Measurements from ENCODE around the gene EPHB1.

EPHB1 gene

GRCh38 chr3:135081856-135082434 lies 286.9 kb downstream of the EPHB1 start:
- H2BK5ac ChIP-seq (ENCODE audit: low read length), result no peak overlapping the region
- WGBS (ENCODE audit: extremely low coverage, insufficient coverage, low lambda C conversion rate), result no CpG with 5 or more reads among the region's 5 CpGs
- DNase-seq, result no peak

GRCh38 chr3:135082706-135083105 lies 287.6 kb downstream of the EPHB1 start:
- Histone ChIP-seq H2AK5ac (ENCODE audit: low read length) (no peak overlapping the region), H2BK15ac (replicated peaks; ENCODE audit: low read depth) (no peak overlapping the region), H3K9ac (ENCODE audit: low read length) (no peak overlapping the region), H3K36me3 (ENCODE audit: control insufficient read depth, insufficient read depth, low read length) (no peaks in the 10 kb centered on the region), H4K5ac (ENCODE audit: low read length) (no peak overlapping the region), H3K79me1 (ENCODE audit: low read length) (no peaks in the 10 kb centered on the region), H2BK5ac (ENCODE audit: low read length) (no peak overlapping the region), H3K4me1 (ENCODE audit: control insufficient read depth, low read depth, low read length) (no peaks in the 10 kb centered on the region), H3K4me3 (ENCODE audit: low read length) (no peak overlapping the region), H3K79me2 (ENCODE audit: control insufficient read depth, insufficient read depth, low read length) (no peaks in the 10 kb centered on the region), H3K4me2 (ENCODE audit: low read length) (no peak overlapping the region), H3K27ac (ENCODE audit: low read depth, low read length) (no peak overlapping the region), H2BK120ac (ENCODE audit: low read depth, low read length) (no peak overlapping the region), H3K23ac (ENCODE audit: low read length) (no peak overlapping the region), H3K18ac (ENCODE audit: low read length) (no peak overlapping the region), H3K56ac (ENCODE audit: low read length) (no peak overlapping the region), H3K27me3 (ENCODE audit: insufficient read depth, low read length, poor library complexity) (no peaks in the 10 kb centered on the region), H4K8ac (ENCODE audit: low read depth, low read length) (no peak overlapping the region), H3K4ac (ENCODE audit: low read depth, low read length) (no peak overlapping the region)
- WGBS (ENCODE audit: extremely low coverage, insufficient coverage, low lambda C conversion rate), result no CpG with 5 or more reads among the region's 7 CpGs
- DNase-seq, result no peak

More at GRCh38 chr3:135081856-135082434, 286.9 kb downstream of the EPHB1 start:
- no peak overlapping the region for H3K4me3 ChIP-seq (ENCODE audit: low read length)
- no peak overlapping the region for H4K8ac ChIP-seq (ENCODE audit: low read depth, low read length)
- H2AK5ac ChIP-seq (ENCODE audit: low read length), result no peak overlapping the region
- no peaks in the 10 kb centered on the region for H3K4me1 ChIP-seq (ENCODE audit: control insufficient read depth, low read depth, low read length)
- H2BK120ac ChIP-seq (ENCODE audit: low read depth, low read length), result no peak overlapping the region
- no peaks in the 10 kb centered on the region for H3K27me3 ChIP-seq (ENCODE audit: insufficient read depth, low read length, poor library complexity)
- no peak overlapping the region for H3K18ac ChIP-seq (ENCODE audit: low read length)
- H3K79me1 ChIP-seq (ENCODE audit: low read length), result no peaks in the 10 kb centered on the region
- no peak overlapping the region for H3K4me2 ChIP-seq (ENCODE audit: low read length)
- no peak overlapping the region for H3K9ac ChIP-seq (ENCODE audit: low read length)
- H2BK15ac ChIP-seq (replicated peaks; ENCODE audit: low read depth), result no peak overlapping the region
- H3K79me2 ChIP-seq (ENCODE audit: control insufficient read depth, insufficient read depth, low read length), result no peaks in the 10 kb centered on the region
- no peak overlapping the region for H3K56ac ChIP-seq (ENCODE audit: low read length)
- no peak overlapping the region for H3K27ac ChIP-seq (ENCODE audit: low read depth, low read length)
- no peak overlapping the region for H4K5ac ChIP-seq (ENCODE audit: low read length)
- no peak overlapping the region for H3K4ac ChIP-seq (ENCODE audit: low read depth, low read length)
- no peak overlapping the region for H3K23ac ChIP-seq (ENCODE audit: low read length)
- H3K36me3 ChIP-seq (ENCODE audit: control insufficient read depth, insufficient read depth, low read length), result no peaks in the 10 kb centered on the region

DNA sequence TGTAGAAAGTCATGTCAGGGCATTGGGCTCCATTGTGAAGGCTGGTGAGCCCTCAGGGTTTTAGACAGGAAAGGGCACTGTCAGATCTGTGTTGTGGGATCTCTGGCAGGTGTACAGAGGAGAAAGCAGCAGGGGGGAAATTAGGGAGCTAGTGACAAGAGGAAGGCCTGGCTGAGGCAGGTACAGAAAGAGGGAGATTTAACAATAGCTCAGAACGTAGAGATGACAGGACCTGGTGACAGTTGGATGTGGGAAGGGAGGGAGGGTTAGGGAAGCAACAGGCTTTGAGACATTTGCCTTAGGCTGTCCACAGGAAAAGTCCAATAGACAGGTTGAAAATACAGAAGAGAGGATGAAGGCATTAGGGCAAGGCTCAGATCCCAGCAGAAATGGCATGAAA lies 288.1 kb downstream of the EPHB1 start:
- no peaks in the 10 kb centered on the region for H3K79me2 ChIP-seq (ENCODE audit: control insufficient read depth, insufficient read depth, low read length)

GRCh38 chr3:135083756-135084155 lies 288.7 kb downstream of the EPHB1 start:
- Histone ChIP-seq H3K79me1 (ENCODE audit: low read length) (no peaks in the 10 kb centered on the region), H4K8ac (ENCODE audit: low read depth, low read length) (no peak overlapping the region), H2AK5ac (ENCODE audit: low read length) (no peak overlapping the region), H3K4me1 (ENCODE audit: control insufficient read depth, low read depth, low read length) (no peaks in the 10 kb centered on the region), H3K4me3 (ENCODE audit: low read length) (no peak overlapping the region), H3K36me3 (ENCODE audit: control insufficient read depth, insufficient read depth, low read length) (no peaks in the 10 kb centered on the region), H3K23ac (ENCODE audit: low read length) (no peak overlapping the region), H3K79me2 (ENCODE audit: control insufficient read depth, insufficient read depth, low read length) (no peaks in the 10 kb centered on the region), H3K18ac (ENCODE audit: low read length) (no peak overlapping the region), H2BK5ac (ENCODE audit: low read length) (no peak overlapping the region), H3K4ac (ENCODE audit: low read depth, low read length) (no peak overlapping the region), H3K9ac (ENCODE audit: low read length) (no peak overlapping the region), H3K27me3 (ENCODE audit: insufficient read depth, low read length, poor library complexity) (no peaks in the 10 kb centered on the region), H4K5ac (ENCODE audit: low read length) (no peak overlapping the region), H2BK15ac (replicated peaks; ENCODE audit: low read depth) (no peak overlapping the region), H2BK120ac (ENCODE audit: low read depth, low read length) (no peak overlapping the region), H3K56ac (ENCODE audit: low read length) (no peak overlapping the region), H3K27ac (ENCODE audit: low read depth, low read length) (no peak overlapping the region), H3K4me2 (ENCODE audit: low read length) (no peak overlapping the region)
- no peak for DNase-seq
- WGBS (ENCODE audit: extremely low coverage, insufficient coverage, low lambda C conversion rate), result no CpG with 5 or more reads among the region's 1 CpG

More for the DNA sequence above, 288.1 kb downstream of the EPHB1 start:
- no CpG with 5 or more reads among the region's 1 CpG for WGBS (ENCODE audit: extremely low coverage, insufficient coverage, low lambda C conversion rate)
- H3K4me2 ChIP-seq (ENCODE audit: low read length), result no peak overlapping the region
- no peaks in the 10 kb centered on the region for H3K36me3 ChIP-seq (ENCODE audit: control insufficient read depth, insufficient read depth, low read length)
- H2AK5ac ChIP-seq (ENCODE audit: low read length), result no peak overlapping the region
- H3K9ac ChIP-seq (ENCODE audit: low read length), result no peak overlapping the region
- no peak overlapping the region for H3K56ac ChIP-seq (ENCODE audit: low read length)
- no peaks in the 10 kb centered on the region for H3K79me1 ChIP-seq (ENCODE audit: low read length)
- no peak overlapping the region for H4K5ac ChIP-seq (ENCODE audit: low read length)
- no peak overlapping the region for H3K27ac ChIP-seq (ENCODE audit: low read depth, low read length)
- H3K4me3 ChIP-seq (ENCODE audit: low read length), result no peak overlapping the region
- no peak overlapping the region for H3K18ac ChIP-seq (ENCODE audit: low read length)
- H3K23ac ChIP-seq (ENCODE audit: low read length), result no peak overlapping the region
- H3K4me1 ChIP-seq (ENCODE audit: control insufficient read depth, low read depth, low read length), result no peaks in the 10 kb centered on the region
- no peak overlapping the region for H3K4ac ChIP-seq (ENCODE audit: low read depth, low read length)
- no peak overlapping the region for H2BK15ac ChIP-seq (replicated peaks; ENCODE audit: low read depth)
- H4K8ac ChIP-seq (ENCODE audit: low read depth, low read length), result no peak overlapping the region
- no peaks in the 10 kb centered on the region for H3K27me3 ChIP-seq (ENCODE audit: insufficient read depth, low read length, poor library complexity)
- H2BK5ac ChIP-seq (ENCODE audit: low read length), result no peak overlapping the region
- H2BK120ac ChIP-seq (ENCODE audit: low read depth, low read length), result no peak overlapping the region
- no peak for DNase-seq

- no peaks in the 10 kb centered on the region for H3K27me3 ChIP-seq (ENCODE audit: insufficient read depth, low read length, poor library complexity)
- WGBS (ENCODE audit: extremely low coverage, insufficient coverage, low lambda C conversion rate), result no CpG with 5 or more reads among the region's 7 CpGs
Observed at GRCh38 chr3:135084405-135084804, 289.3 kb downstream of the EPHB1 start.

DNA sequence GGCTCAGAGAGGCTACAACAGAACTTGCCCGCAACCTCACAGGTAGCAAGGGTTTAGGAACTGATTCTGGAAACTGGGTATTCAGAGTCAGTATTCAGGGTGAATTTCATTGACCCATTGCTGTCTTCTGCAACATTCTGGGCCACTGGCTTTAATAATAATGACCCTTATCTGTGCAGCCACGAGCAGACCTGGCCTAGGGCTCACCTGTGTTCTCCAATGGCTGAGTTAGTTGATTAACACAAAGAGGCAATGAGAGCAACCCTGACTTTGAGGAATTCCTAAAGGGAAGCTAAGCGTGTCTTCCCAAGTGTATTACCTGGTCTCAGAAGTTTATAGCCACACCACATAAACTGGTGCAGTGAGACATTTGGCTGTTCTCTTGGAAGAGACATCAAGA lies 289.9 kb downstream of the EPHB1 start:
- Histone ChIP-seq H2BK15ac (replicated peaks; ENCODE audit: low read depth) (no peak overlapping the region), H2BK5ac (ENCODE audit: low read length) (no peak overlapping the region), H3K27ac (ENCODE audit: low read depth, low read length) (no peak overlapping the region), H3K4me2 (ENCODE audit: low read length) (no peak overlapping the region), H2BK120ac (ENCODE audit: low read depth, low read length) (no peak overlapping the region), H3K27me3 (ENCODE audit: insufficient read depth, low read length, poor library complexity) (no peaks in the 10 kb centered on the region), H2AK5ac (ENCODE audit: low read length) (no peak overlapping the region), H3K18ac (ENCODE audit: low read length) (no peak overlapping the region), H3K9ac (ENCODE audit: low read length) (no peak overlapping the region), H4K5ac (ENCODE audit: low read length) (no peak overlapping the region), H3K36me3 (ENCODE audit: control insufficient read depth, insufficient read depth, low read length) (no peaks in the 10 kb centered on the region), H4K8ac (ENCODE audit: low read depth, low read length) (no peak overlapping the region), H3K79me2 (ENCODE audit: control insufficient read depth, insufficient read depth, low read length) (no peaks in the 10 kb centered on the region), H3K56ac (ENCODE audit: low read length) (no peak overlapping the region), H3K23ac (ENCODE audit: low read length) (no peak overlapping the region), H3K4me3 (ENCODE audit: low read length) (no peak overlapping the region), H3K4me1 (ENCODE audit: control insufficient read depth, low read depth, low read length) (no peaks in the 10 kb centered on the region), H3K4ac (ENCODE audit: low read depth, low read length) (no peak overlapping the region), H3K79me1 (ENCODE audit: low read length) (no peaks in the 10 kb centered on the region)
- no peak for DNase-seq
- WGBS (ENCODE audit: extremely low coverage, insufficient coverage, low lambda C conversion rate), result no CpG with 5 or more reads among the region's 3 CpGs

More at GRCh38 chr3:135084405-135084804, 289.3 kb downstream of the EPHB1 start:
- Histone ChIP-seq H3K4me2 (ENCODE audit: low read length) (no peak overlapping the region), H3K4me1 (ENCODE audit: control insufficient read depth, low read depth, low read length) (no peaks in the 10 kb centered on the region), H2BK15ac (replicated peaks; ENCODE audit: low read depth) (no peak overlapping the region), H2BK120ac (ENCODE audit: low read depth, low read length) (no peak overlapping the region), H3K56ac (ENCODE audit: low read length) (no peak overlapping the region), H2AK5ac (ENCODE audit: low read length) (no peak overlapping the region), H3K36me3 (ENCODE audit: control insufficient read depth, insufficient read depth, low read length) (no peaks in the 10 kb centered on the region), H3K4ac (ENCODE audit: low read depth, low read length) (no peak overlapping the region), H3K9ac (ENCODE audit: low read length) (no peak overlapping the region), H3K79me2 (ENCODE audit: control insufficient read depth, insufficient read depth, low read length) (no peaks in the 10 kb centered on the region), H3K79me1 (ENCODE audit: low read length) (no peaks in the 10 kb centered on the region), H3K27ac (ENCODE audit: low read depth, low read length) (no peak overlapping the region), H3K18ac (ENCODE audit: low read length) (no peak overlapping the region), H4K5ac (ENCODE audit: low read length) (no peak overlapping the region), H3K23ac (ENCODE audit: low read length) (no peak overlapping the region), H2BK5ac (ENCODE audit: low read length) (no peak overlapping the region), H3K4me3 (ENCODE audit: low read length) (no peak overlapping the region), H4K8ac (ENCODE audit: low read depth, low read length) (no peak overlapping the region)
- DNase-seq, result no peak

Data from mesendoderm (in vitro differentiated cells).